ENCODE data around the gene PLVAP.

The PLVAP gene

GRCh38 chr19:17359905-17360800, 17.0 kb downstream of the PLVAP start:
- DNase-seq (ENCODE audit: low read depth in 2 of 2): no peak

- DNase-seq (ENCODE audit: low read depth in 2 of 2): no peak
These were observed 18.7 kb downstream of the PLVAP start for GRCh38 chr19:17358395-17358794.

DNA sequence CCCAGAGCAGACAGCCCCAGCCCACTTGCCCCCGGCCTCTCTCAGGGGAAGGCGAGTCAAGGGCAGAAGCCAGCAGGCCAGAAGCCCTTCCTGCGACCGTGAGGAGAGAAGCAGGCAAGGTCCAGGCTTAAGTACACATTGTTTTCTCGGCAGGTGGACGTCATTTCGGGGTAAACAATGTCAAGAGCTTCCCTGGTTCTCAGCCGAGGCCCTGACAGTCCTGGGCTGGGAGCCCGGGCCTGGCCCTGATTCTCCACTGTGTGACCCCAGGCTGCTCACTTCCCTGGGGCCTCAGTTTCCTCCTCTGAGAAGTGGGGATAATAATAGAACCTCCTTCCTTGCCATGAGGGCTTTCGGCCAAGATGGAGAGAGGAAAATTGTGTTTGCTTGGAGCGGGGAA, 19.4 kb downstream of the PLVAP start:
- no peak for DNase-seq (ENCODE audit: low read depth in 2 of 2)

DNA sequence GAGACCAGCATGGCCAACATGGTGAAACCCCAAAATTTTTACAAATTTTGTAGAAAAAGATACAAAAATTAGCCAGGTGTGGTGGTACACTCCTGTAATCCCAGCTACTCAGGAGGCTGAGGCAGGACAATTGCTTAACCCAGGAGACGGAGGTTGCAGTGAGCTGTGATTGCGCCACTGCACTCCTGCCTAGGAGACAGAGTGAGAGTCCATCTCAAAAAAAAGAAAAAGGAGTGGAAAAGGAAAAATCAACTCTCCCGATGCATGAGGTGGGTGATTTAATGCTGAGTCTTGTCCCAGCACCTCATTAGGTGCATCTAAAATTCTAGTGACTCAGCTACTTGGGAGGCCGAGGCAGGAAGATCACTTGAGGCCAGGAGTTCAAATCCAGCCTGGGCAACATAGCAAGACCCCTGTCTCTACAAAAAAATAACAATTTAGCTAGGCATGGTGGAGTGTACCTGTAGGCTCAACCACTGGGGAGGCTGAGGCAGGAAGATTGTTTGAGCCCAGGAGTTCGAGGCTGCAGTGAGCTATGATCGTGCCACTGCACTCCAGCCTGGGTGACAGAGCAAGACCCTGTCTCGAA, 20.0 kb downstream of the PLVAP start:
- no peak for DNase-seq (ENCODE audit: low read depth in 2 of 2)

GRCh38 chr19:17353386-17353785, 23.8 kb downstream of the PLVAP start:
- no peak for DNase-seq (ENCODE audit: low read depth in 2 of 2)

- no peak for DNase-seq (ENCODE audit: low read depth in 2 of 2)
These were observed 24.4 kb downstream of the PLVAP start for GRCh38 chr19:17352608-17353280.

DNA sequence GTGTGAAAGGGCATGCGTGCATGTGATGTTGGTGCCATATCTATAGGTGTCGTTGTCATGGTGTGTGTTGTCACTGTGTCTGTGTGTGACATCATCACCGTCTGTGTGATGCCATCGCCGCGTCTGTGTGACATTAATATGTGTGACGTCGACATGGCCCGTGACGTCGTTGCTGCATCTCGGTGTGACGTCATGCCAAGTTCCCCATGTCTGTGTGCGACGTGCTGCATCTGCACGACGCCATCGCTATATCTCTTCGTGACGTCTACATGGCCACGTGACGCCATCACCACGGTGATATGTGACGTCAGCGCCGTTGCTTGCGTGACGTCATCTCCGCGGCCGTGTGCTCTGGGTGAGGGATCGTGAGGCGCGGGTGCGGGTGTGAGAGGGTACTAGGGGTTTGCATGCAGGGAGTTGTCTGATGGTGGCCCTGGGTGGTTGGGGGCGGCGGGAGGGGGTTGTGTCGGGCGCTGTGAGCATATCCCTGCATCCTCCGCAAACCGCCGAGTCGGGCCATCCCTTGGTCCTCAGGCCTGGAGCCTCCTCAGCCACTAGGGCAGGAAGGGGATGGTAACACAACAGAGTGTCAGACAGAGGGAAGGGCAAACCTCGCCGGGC, 25.2 kb downstream of the PLVAP start:
- DNase-seq (ENCODE audit: low read depth in 2 of 2): no peak

GRCh38 chr19:17348700-17349099, 28.4 kb downstream of the PLVAP start:
- no peak for DNase-seq (ENCODE audit: low read depth in 2 of 2)

GRCh38 chr19:17347877-17348276, 29.3 kb downstream of the PLVAP start:
- no peak for DNase-seq (ENCODE audit: low read depth in 2 of 2)

DNA sequence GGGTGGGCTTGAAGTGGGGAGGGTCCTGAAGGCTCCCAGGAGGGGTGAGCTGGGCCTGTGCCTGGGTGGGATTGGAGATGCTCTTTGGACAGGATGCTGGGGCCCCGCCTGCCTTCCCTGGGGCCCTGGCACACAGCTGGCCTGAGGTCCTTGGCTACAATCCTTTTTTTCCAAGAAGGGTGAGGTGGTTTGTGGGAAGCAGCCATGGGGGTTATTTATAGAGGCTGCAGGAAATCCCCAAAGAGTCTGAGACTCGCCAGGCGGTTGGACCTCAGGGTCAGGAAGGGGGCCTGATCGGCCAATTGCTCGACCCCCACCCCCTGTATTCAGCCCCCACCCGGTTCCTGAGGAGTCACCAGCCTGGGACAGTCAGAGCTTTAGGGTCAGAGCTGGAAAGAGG, 29.8 kb downstream of the PLVAP start:
- DNase-seq (ENCODE audit: low read depth in 2 of 2): no peak

GRCh38 chr19:17346109-17346671, 31.0 kb downstream of the PLVAP start:
- peak in 1 of 2 donors; percentile 34 for DNase-seq (ENCODE audit: low read depth in 2 of 2)

DNA sequence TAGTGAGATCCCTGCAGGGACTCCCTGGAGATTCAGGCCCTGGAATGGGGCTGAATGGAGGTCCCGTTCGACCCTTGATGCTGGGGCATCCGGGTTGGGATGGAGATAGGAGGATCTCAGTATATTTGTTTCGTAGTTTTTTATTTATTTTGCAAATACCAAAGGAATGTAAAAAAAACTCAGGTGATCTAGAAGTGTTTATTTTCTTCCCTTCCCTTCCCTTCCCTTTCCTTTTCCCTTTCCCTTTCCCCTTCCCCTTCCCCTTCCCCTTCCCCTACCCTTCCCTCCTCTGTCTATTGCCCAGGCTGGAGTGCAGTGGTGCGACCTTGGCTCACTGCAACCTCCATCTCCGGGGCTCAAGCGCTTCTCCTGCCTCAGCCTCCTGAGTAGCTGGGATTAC, 35.3 kb downstream of the PLVAP start:
- DNase-seq (ENCODE audit: low read depth in 2 of 2): no peak

DNA sequence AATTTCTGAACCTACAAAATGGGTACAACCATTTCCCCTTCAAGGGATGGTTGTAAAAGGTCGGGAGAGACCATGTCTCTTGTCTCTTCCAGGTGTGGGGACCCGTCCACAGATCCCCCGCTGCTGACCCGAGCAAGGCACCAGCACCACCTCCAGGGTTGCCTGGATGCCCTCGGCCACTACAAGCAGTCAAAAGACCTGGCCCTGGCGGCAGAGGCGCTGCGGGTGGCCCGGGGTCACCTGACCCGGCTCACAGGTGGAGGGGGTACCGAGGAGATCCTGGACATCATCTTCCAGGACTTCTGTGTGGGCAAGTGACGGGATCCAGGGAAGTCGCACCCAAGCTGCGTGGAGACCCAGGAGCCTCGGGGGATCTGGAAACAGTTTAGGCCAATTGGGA, 35.8 kb downstream of the PLVAP start:
- DNase-seq (ENCODE audit: low read depth in 2 of 2): no peak

DNA sequence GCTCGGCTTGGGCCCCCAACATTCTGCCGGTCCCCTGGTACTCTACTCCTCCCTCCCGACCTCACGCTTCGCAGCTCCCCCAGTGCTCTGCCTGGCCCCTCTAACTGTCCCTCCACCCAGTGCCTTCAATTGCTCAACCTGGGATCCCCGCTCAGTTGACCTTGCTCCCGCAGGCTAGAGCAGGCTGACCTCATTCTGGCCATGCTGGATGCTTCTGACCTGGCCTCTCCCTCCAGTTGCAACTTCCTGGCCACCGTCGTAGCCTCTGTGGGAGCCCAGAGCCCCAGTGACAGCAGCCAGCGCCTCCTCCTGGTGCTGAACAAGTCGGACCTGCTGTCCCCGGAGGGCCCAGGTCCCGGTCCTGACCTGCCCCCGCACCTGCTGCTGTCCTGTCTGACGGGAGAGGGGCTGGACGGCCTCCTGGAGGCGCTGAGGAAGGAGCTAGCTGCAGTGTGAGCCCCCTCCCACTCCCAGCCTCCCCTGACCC, 36.2 kb downstream of the PLVAP start:
- DNase-seq (ENCODE audit: low read depth in 2 of 2): no peak

- no peak for DNase-seq (ENCODE audit: low read depth in 2 of 2)
These were observed 36.8 kb downstream of the PLVAP start for GRCh38 chr19:17340302-17340870.

DNA sequence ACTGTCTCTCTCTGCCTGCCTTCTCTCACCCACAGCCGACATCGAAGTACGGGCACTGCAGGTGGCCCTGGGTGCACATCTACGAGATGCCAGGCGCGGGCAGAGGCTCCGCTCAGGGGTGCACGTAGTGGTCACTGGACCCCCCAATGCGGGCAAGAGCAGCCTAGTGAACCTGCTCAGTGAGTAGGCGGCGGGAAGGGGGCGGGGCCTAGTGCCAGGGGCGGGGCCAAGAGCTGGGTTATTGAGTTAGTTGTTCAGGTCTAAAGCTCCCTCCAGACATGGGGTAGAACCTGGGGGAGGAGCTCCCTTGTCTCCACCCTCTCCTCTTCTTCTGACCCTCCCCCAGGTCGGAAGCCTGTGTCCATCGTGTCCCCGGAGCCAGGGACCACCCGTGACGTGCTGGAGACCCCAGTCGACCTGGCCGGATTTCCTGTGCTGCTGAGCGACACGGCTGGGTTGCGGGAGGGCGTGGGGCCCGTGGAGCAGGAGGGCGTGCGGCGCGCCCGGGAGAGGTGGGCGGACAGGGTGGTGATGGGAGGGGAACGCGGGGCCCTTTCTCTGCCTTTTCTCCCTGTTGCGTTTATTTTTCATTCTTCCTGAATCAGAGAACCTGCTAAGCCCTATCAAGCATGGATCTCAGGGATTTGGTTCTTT, 37.9 kb downstream of the PLVAP start:
- DNase-seq (ENCODE audit: low read depth in 2 of 2): no peak

DNA sequence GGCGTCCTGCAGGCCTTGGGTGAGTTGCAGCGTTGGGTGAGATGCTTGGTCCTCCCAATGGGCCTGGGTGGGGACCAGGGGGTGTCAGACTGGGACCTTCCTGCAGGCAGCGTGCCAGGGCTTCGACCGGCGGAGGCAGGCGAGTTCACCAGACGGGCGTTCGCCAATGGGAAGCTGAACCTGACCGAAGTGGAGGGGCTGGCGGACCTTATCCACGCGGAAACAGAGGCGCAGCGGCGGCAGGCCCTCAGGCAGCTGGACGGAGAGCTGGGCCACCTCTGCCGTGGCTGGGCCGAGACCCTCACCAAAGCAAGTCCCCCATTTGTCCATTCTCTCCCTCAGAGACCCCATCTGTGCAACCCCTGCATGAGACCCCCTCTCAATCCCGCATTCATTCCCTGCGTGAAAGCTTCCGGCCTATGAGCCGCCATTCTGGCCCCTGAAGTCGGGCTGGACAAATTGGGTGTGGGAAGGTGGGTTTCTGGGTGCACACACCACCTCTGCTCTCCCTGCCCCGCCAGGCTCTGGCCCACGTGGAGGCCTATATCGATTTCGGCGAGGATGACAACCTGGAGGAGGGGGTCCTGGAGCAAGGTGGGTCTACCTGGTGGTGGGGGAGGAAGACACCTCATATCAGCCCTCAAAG, 38.6 kb downstream of the PLVAP start:
- no peak for DNase-seq (ENCODE audit: low read depth in 2 of 2)

DNA sequence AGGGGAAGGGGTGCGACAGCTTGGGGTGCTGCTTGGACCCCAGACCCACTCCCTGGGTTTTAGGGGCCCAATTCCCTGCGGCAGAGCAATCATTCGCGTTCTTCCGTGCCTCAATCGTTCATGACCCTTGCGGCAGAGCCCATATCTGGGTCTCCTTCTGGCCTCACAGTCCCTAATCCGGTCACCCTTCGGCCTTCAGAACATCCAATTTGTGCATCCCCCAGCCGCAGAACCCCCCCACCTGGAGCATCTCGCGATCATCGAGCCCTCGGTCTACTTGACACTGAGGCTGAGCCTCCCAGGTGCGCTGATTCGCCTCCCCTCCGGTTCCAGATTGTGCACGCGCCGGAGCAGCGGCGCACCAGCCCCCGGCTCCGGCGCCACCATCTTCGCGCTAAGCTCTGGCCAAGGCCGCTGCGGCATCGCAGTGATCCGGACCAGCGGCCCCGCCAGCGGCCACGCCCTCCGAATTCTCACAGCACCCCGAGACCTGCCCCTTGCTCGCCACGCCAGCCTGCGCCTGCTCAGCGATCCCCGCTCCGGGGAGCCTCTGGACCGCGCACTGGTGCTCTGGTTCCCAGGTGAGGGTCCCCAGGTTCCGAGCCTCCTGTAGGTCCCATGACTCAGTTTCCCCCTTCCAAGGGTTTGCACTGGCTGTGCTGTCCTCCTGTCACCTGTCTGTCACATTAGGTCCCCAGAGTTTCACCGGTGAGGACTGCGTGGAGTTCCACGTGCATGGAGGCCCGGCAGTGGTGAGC, 39.3 kb downstream of the PLVAP start:
- peak in 1 of 2 donors; percentile 11 for DNase-seq (ENCODE audit: low read depth in 2 of 2)

- peak; percentile 91 to 96 for DNase-seq (ENCODE audit: low read depth in 2 of 2)
These were observed 40.1 kb downstream of the PLVAP start, which contains the start of gene GTPBP3 for GRCh38 chr19:17336872-17337674. Gene GTPBP3, plus strand, starts transcription at chr19:17337553. Its CDS starts 59 bp downstream, at chr19:17337612.

Data from stimulated activated CD8-positive, alpha-beta memory T cell treated with anti-CD3 and anti-CD28 coated beads, Interleukin-15, amount 100 ng/mL, for 4 hours (primary cell).